HG02610 (cell line): ENCODE results near the gene ZCCHC7.
A peak's percentile ranks its signal among the peaks of the same experiment; 100 is the strongest.

Experiments
- ATAC-seq: cut with Tn5 transposase; IDR thresholded peaks from one replicate; pipeline ENCODE4 v1.9.1; 2021; ENCODE audit warnings: mild to moderate bottlenecking, moderate library complexity; ENCODE audit not compliant: unreplicated experiment

The ZCCHC7 gene

GRCh38 chr9:37328556-37329227, 208.3 kb downstream of the ZCCHC7 start:
- no peak for ATAC-seq

- ATAC-seq, result peak; percentile 40
Measured at GRCh38 chr9:37329576-37329975, 209.2 kb downstream of the ZCCHC7 start.

GRCh38 chr9:37331871-37332270, 211.5 kb downstream of the ZCCHC7 start:
- no peak for ATAC-seq

GRCh38 chr9:37332578-37332977, 212.2 kb downstream of the ZCCHC7 start:
- ATAC-seq, result no peak

GRCh38 chr9:37333288-37333687, 212.9 kb downstream of the ZCCHC7 start:
- ATAC-seq, result no peak

- no peak for ATAC-seq
Measured at GRCh38 chr9:37335238-37335637, 214.9 kb downstream of the ZCCHC7 start.

GRCh38 chr9:37336150-37336549, 215.8 kb downstream of the ZCCHC7 start:
- ATAC-seq, result no peak

GRCh38 chr9:37337301-37337890, 217.0 kb downstream of the ZCCHC7 start:
- no peak for ATAC-seq

- no peak for ATAC-seq
Measured at GRCh38 chr9:37338218-37338617, 217.8 kb downstream of the ZCCHC7 start.

GRCh38 chr9:37339923-37340322, 219.5 kb downstream of the ZCCHC7 start:
- no peak for ATAC-seq

- ATAC-seq, result no peak
Measured at GRCh38 chr9:37340961-37341360, 220.6 kb downstream of the ZCCHC7 start.

- no peak for ATAC-seq
Measured at GRCh38 chr9:37341704-37342103, 221.3 kb downstream of the ZCCHC7 start.

- no peak for ATAC-seq
Measured at GRCh38 chr9:37342493-37342892, 222.1 kb downstream of the ZCCHC7 start.

GRCh38 chr9:37342895-37343294, 222.5 kb downstream of the ZCCHC7 start:
- ATAC-seq, result no peak

GRCh38 chr9:37343724-37344123, 223.3 kb downstream of the ZCCHC7 start:
- no peak for ATAC-seq

GRCh38 chr9:37345038-37345437, 224.7 kb downstream of the ZCCHC7 start:
- no peak for ATAC-seq

GRCh38 chr9:37348917-37349316, 228.5 kb downstream of the ZCCHC7 start:
- ATAC-seq, result no peak

GRCh38 chr9:37350486-37351190, 230.3 kb downstream of the ZCCHC7 start:
- ATAC-seq, result no peak

- no peak for ATAC-seq
Measured at GRCh38 chr9:37353791-37354190, 233.4 kb downstream of the ZCCHC7 start.

GRCh38 chr9:37362430-37362829, 242.1 kb downstream of the ZCCHC7 start:
- ATAC-seq, result no peak

GRCh38 chr9:37363124-37363523, 242.8 kb downstream of the ZCCHC7 start:
- ATAC-seq, result no peak

GRCh38 chr9:37364136-37364535, 243.8 kb downstream of the ZCCHC7 start:
- ATAC-seq, result no peak
